Gastrocnemius medialis (tissue), 4 donors: ENCODE measurements around the gene CITED4. TPM values are rescaled to one million over a fixed set of nuclear protein-coding genes. Genes with fewer than 3 reads are reported as not detected.

Experiments
- ATAC-seq, 2 donors: fragments of 150-250 bp; one replicate each; pipeline ENCODE4 v1.9.1; 2016
- DNase-seq, 2 donors: peaks; one replicate each; pipeline ENCODE4 v3.0.0-alpha.2; 2019
- H3K27ac ChIP-seq, 4 donors: fragments of 200-600 bp; sonication (generic); 1 replicate in 1 of 4; 2 replicates in 3 of 4; pipeline ENCODE4 v1.5.1; 2016 to 2018; ENCODE audit warnings: mild to moderate bottlenecking in 2 of 4, moderate library complexity in 1 of 4
- H3K27me3 ChIP-seq, 3 donors: fragments of 200-600 bp; sonication (generic) in 2 of 3; 1 replicate in 1 of 3; 2 replicates in 2 of 3; pipeline versions ENCODE4 v1.5.1 to v1.6.0; 2016 to 2019; ENCODE audit warnings: mild to moderate bottlenecking in 1 of 3, moderate library complexity in 1 of 3
- H3K36me3 ChIP-seq, 2 donors: fragments of 200-600 bp; sonication (generic) in 1 of 2; one replicate each; pipeline ENCODE4 v1.5.1; 2017 to 2018
- H3K4me1 ChIP-seq, 2 donors: fragments of 200-600 bp; sonication (generic) in 1 of 2; one replicate each; pipeline ENCODE4 v1.5.1; 2016 to 2017; ENCODE audit warnings: mild to moderate bottlenecking in 2 of 2
- H3K4me3 ChIP-seq, 4 donors: fragments of 200-600 bp; sonication (generic) in 3 of 4; 1 replicate in 1 of 4; 2 replicates in 3 of 4; pipeline ENCODE4 v1.5.1; 2016 to 2019; ENCODE audit warnings: mild to moderate bottlenecking in 2 of 4
- H3K9me3 ChIP-seq, 3 donors: fragments of 200-600 bp; sonication (generic) in 2 of 3; 1 replicate in 1 of 3; 2 replicates in 2 of 3; pipeline ENCODE4 v1.5.1; 2016 to 2019
- CTCF ChIP-seq, 5 experiments: fragments of 450-650 bp in 3 of 5; fragments of 200-600 bp in 2 of 5; sonication (generic) in 2 of 5; IDR thresholded peaks in 4 of 5; conservative IDR thresholded peaks in 1 of 5; 1 replicate in 4 of 5; 2 replicates in 1 of 5; pipeline ENCODE4 v1.5.1; 2016 to 2019; ENCODE audit warnings: antibody characterized with exemption in 5 of 5, mild to moderate bottlenecking in 3 of 5, moderate library complexity in 3 of 5
- POLR2A ChIP-seq, 2 donors: fragments of 450-650 bp; IDR thresholded peaks; one replicate each; pipeline ENCODE4 v1.6.1; 2017; ENCODE audit warnings: antibody characterized with exemption in 2 of 2, mild to moderate bottlenecking in 2 of 2, moderate library complexity in 2 of 2
- in situ Hi-C, 4 donors: fragments of 200-750 bp; cut with MboI; loops; one replicate each; pipeline versions ENCODE4 v1.15.0 to v1.8.0; 2017; ENCODE audit warnings: low sequenced_read_pairs in 4 of 4
- intact Hi-C: fragments of 100-400 bp; cut with DNase I; formaldehyde crosslinking; loops from one replicate; pipeline ENCODE4 v1.15.1; 2023; ENCODE audit warnings: low total_unique reads
- total RNA-seq, 4 donors: library from RNA; depleted of rRNA; stranded (reverse); fragments of >200 nt; gene quantifications; one replicate each; pipeline versions ENCODE4 v1.1.0 to v1.2.3, GENCODE V29; 2016

Gene CITED4
- total RNA-seq, 4 donors from 2014 or later: 15.9 to 30.8 (median 23.1) TPM

- Histone ChIP-seq H3K36me3 (no peaks in the 10 kb centered on the region), H3K9me3 (peaks cover 0 to 5% (median 0%) of the 10 kb centered on the region in 3 donors), H3K27ac (no peak overlapping the region), H3K27me3 (no peaks in the 10 kb centered on the region), H3K4me3 (no peak overlapping the region), H3K4me1 (no peaks in the 10 kb centered on the region)
- ATAC-seq (no peak), DNase-seq (no peak)
- intact Hi-C loops: no loop called here
- TF ChIP-seq POLR2A (IDR thresholded peaks at IDR 0.05) (no peak), CTCF (IDR thresholded peaks at IDR 0.05 in 4 of 5, conservative IDR thresholded peaks at IDR 0.05 in 1 of 5) (no peak)
- in situ Hi-C loops: no loop called here
Measured at GRCh38 chr1:40893946-40894345, 31.8 kb upstream of the CITED4 start.

GRCh38 chr1:40892354-40892753 lies 30.2 kb upstream of the CITED4 start:
- Histone ChIP-seq H3K27ac (no peak overlapping the region), H3K4me3 (no peak overlapping the region), H3K4me1 (no peaks in the 10 kb centered on the region), H3K36me3 (no peaks in the 10 kb centered on the region), H3K27me3 (no peaks in the 10 kb centered on the region), H3K9me3 (peaks cover 0 to 5% (median 0%) of the 10 kb centered on the region in 3 donors)
- intact Hi-C loops (no loop called here), in situ Hi-C loops (no loop called here)
- ATAC-seq: no peak
- no peak for TF ChIP-seq CTCF (IDR thresholded peaks at IDR 0.05 in 4 of 5, conservative IDR thresholded peaks at IDR 0.05 in 1 of 5)
- TF ChIP-seq POLR2A (IDR thresholded peaks at IDR 0.05): no peak
- DNase-seq: no peak

GRCh38 chr1:40890771-40891170 lies 28.6 kb upstream of the CITED4 start:
- Histone ChIP-seq H3K9me3 (peaks cover 0 to 5% (median 0%) of the 10 kb centered on the region in 3 donors), H3K36me3 (no peaks in the 10 kb centered on the region), H3K4me3 (no peak overlapping the region), H3K4me1 (no peaks in the 10 kb centered on the region), H3K27ac (no peak overlapping the region), H3K27me3 (no peaks in the 10 kb centered on the region)
- in situ Hi-C loops: no loop called here
- ATAC-seq: no peak
- DNase-seq: no peak
- intact Hi-C loops: no loop called here
- TF ChIP-seq POLR2A (IDR thresholded peaks at IDR 0.05): no peak
- TF ChIP-seq CTCF (IDR thresholded peaks at IDR 0.05 in 4 of 5, conservative IDR thresholded peaks at IDR 0.05 in 1 of 5): no peak

- Histone ChIP-seq H3K27me3 (peaks cover 16 to 20% (median 16%) of the 10 kb centered on the region in 3 donors), H3K27ac (no peak overlapping the region), H3K36me3 (no peaks in the 10 kb centered on the region), H3K4me1 (no peaks in the 10 kb centered on the region), H3K9me3 (no peaks in the 10 kb centered on the region), H3K4me3 (no peak overlapping the region)
- no peak for TF ChIP-seq POLR2A (IDR thresholded peaks at IDR 0.05)
- TF ChIP-seq CTCF (IDR thresholded peaks at IDR 0.05 in 4 of 5, conservative IDR thresholded peaks at IDR 0.05 in 1 of 5): no peak
- no peak for ATAC-seq
- intact Hi-C loops: no loop called here
- no peak for DNase-seq
- in situ Hi-C loops: no loop called here
Measured at GRCh38 chr1:40887652-40888051, 25.5 kb upstream of the CITED4 start.

- in situ Hi-C loops (no loop called here), intact Hi-C loops (no loop called here)
- no peak for TF ChIP-seq POLR2A (IDR thresholded peaks at IDR 0.05)
- no peak for TF ChIP-seq CTCF (IDR thresholded peaks at IDR 0.05 in 4 of 5, conservative IDR thresholded peaks at IDR 0.05 in 1 of 5)
- Histone ChIP-seq H3K4me3 (no peak overlapping the region), H3K27ac (no peak overlapping the region), H3K9me3 (no peaks in the 10 kb centered on the region), H3K36me3 (no peaks in the 10 kb centered on the region), H3K27me3 (peaks cover 16 to 22% (median 16%) of the 10 kb centered on the region in 3 donors), H3K4me1 (no peaks in the 10 kb centered on the region)
- ATAC-seq (no peak), DNase-seq (no peak)
Measured at GRCh38 chr1:40887012-40887378, 24.8 kb upstream of the CITED4 start.
